Endothelial cell of hepatic sinusoid (primary cell): ENCODE measurements around the gene DLX4.

ENCODE experiments used
- in situ Hi-C: cut with HindIII; loops from 2 replicates; pipeline ENCODE4 v1.10.0; 2017; ENCODE audit warnings: low sequenced_read_pairs

Gene DLX4

DNA sequence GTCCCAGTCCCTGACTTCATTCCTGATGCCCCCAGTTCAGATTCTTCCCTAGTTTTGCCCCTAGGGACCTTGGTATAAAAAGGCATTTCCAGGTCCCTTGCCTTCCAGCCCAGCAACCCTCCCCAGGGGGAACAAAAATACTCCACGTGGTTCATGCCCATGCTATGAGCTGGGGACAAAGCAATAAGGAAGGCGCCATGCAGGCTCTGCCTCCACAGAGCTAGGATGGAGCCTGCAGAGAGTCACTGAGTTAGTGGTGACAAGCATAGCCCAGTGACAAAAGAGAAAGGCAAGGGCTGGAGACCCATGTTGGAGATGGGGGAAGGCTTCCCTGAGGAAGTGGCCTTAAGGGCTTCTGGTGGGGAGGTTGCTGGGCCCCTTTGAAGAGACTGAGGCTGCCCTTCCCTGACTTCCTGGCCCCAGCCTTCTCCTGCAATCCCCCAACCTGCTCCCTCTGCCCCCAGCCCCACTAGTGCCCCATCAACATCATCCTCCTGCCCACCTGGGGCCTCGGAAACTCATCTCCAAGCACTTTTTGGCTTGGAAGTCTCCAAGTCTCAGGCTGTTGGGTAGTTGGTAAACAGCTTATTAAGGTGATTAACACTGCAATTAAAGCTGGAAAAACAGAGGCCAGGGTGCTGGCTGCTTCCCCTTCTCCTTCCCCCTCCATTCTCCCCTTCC is 16.5 kb downstream of the DLX4 start:
- in situ Hi-C loops, result no loop called here

DNA sequence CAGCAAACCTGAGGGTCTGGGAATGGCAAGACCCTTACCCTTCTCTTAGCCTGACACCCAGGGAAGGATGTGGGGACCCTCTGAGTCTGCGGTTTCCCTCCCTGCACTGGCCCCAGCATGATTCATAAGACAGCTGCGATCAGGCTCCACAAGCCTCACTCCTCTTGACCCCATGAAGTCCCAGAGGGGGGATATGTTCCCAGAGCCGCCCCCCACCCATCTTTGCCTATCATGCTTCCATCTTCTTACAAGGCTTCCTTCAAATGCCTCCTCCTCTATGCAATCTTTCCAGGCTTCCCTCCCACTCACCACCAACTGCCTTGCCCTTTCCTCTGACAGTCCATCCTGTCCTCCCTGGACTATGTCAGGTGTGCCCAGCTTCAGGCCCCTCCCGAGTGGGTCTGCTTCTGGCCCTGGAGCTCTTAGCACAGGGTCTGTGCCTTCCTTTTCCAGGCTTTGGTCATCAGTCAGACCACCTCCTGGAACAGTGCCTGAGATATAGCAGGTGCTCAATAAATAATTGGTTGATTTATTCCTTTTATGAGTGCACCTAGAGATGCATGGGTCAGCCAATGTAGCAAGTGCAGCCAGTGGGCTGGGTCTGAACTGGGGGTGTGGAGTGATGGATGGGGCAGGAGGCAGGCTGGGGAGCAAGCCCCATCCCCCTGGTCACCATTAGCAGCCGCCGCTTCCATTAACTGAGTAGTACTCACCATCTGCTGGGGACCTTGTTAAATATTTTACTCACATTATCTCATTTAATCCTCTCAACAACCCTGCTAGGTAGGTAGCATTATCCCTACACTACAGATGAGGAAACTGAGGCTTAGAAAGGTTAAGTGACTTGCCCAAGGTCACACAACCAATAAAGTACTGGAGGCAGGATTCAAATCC is 17.7 kb downstream of the DLX4 start:
- in situ Hi-C loops, result no loop called here

DNA sequence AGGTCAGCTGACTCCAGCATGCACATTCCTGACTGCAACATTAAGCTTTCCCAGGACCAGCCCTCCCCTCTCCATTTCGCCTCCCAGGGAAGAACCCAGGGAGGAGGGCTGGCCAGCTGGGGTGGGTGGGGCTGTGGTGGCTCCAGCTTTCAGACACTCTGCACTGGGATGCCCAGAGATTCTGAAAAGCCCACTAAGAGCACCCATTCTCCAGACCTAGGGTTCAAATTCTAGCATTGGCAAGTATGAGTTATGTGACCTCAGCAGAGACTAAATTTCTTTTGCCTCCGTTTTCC is 18.2 kb downstream of the DLX4 start:
- in situ Hi-C loops, result no loop called here

DNA sequence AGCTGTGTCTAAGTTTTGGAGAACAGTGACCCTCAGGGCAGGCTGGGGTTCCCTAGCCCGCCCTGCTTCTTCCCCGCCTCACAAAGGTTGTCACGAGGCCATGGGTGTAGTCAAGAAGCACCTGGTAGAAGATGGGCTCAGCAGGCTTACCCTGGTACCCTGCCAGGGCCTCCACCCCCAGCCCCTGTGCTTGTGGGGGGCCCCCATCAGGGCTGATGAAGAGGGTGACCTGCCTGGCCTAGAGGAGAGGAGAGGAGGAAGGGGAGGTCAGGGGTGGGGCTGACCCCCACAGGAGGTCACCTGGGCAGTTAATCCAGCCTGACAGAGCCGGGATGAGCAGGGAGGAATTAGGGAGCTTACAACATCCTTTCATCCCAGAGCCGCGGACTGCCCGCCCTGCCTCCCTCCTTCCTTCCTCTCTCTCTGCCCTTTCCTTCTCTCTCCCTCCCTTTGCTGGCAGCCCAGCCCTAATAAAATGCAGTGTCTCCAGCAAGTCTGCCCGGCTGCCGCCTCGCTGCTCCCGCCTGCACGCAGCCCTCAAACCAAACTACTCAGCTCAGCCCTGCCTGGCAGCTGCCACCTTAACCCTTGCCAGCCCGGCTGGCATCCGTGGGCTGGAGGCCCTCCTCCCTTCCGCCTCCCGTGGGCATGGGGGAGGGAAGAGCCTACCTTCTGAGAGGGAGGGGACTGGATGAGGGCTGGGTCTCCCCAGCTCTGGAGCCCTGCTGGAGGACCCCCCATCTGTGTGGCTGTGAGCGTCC is 18.9 kb downstream of the DLX4 start:
- in situ Hi-C loops, result no loop called here

DNA sequence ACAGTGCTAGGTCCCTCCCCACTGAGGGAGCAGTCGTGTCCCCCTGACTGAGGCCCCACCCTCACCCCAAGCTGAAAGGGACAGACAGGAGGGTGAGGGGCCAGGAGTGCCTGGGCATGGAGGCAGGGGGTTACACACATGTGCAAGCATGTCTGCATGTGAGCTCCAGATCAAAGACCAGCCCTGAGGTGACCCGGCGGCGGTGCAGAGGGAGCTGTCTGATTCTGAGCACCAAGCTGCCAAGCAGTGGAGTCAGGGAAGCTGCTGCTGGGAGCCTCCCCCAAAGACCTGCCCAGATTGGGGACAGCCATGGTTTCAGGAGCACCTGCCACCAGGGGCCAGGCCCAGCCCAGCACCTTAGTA is 20.5 kb downstream of the DLX4 start:
- in situ Hi-C loops, result no loop called here

DNA sequence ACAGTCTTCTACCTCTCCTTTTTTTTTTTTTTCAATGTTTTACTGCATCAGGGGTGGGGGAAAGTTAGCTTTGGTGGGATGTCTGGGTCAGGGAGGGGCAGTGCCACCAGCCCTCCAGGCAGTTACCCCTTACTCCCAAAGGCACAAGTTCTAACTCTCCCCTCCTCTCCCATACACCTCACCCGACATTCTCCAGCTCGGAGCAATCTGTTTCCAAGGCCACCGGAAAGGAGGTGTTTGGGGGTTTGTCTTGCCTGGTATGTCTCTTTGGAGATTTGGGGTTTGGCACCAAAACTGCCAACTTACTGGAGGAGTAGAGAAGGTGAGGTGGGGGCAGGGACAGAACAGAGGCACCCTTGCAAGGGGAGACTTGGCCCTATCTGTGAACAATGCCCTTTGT is 21.3 kb downstream of the DLX4 start:
- in situ Hi-C loops, result no loop called here

DNA sequence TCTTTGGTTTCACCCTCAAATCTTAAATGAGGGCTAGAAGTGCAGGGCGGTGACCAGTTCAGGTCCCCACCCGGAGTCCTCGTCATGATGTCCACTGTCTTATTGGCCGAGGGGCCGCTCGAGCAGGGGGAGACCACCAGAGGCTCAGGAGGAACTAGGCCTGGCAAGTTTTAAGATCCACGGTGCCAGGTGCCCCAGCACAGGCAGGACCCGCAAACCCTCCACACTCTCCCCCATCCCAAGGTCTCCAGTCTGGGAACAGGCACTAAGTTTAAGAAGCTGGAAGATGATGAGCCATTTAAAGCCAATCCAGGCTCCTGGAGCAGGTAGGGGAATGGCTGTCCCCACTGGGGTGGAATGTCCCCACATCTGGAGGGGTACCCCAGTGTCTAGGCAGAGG is 21.9 kb downstream of the DLX4 start:
- in situ Hi-C loops, result no loop called here

DNA sequence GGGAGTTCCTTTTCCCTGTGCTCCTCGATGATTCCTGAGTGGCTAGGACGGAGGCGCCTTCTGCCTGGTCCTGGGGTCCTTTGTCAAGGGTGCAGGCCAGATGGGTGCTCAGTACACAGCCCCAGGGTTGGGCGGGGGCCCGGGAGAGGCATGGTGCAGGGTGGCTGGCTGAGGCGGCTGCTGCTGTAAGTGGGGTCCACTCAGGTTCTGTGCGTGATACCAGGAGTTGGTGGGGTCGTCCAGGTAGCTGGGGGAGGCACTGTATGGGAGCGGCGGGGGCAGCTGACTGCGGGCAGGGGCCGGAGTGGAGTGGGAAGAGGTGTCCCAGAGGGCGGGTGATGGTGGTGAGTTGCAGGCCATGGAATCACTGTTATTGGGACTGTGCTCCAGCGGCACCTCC is 22.4 kb downstream of the DLX4 start:
- in situ Hi-C loops, result no loop called here

DNA sequence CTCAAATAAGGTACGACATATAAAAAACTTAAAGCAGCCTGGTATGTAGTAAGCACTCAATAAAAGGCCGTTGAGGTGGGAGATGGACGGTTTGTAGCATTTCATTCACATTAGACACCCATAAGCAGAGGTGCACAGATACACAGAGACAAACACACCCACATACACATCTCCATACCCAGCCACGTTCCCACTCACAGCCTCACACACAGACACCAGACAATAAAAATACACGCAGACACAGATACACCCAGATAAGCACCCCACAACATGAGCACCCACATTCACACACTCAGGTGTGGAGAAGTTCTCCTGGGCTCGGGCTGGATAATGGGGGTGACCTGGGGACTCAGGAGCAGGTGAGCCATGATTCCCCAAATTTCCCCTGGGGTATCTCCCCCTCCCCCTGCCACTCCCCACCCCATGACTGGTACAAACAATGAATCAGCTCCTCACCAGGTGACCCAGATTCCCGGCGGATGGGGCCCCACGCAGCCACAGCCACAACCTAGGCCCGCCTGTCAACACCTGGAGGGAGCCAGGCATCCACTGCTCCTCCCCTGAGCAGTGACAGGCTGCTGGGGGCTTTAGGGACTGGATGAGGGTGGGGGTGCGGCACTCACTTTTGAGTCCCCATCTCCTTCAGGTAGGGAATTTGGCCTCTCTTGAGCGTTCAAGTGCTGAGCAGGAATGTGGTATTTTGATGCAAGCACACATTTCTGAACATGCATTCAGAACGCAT is 23.4 kb downstream of the DLX4 start:
- in situ Hi-C loops, result no loop called here

DNA sequence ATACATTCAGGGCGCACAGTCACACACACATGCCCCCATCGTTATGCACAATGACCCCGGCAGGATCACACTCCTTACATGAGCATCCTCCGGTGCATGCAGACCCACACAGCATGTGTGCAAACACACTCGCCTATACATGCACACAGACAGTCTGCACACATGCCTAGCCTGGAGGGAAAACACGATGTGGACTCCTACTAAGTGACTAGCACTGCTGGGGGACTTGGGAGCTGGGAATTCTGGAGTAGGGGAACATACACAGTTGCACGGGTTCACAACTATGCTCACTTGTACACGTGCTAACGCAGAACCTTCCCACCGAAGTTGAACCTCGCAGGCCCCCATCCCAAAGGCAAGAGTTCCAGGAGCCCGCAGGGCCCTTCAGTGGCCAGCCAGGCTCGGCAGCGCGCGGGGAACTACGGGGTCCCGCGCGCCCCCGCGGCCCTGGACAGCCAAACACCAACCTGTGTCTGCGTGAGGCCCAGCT is 24.0 kb downstream of the DLX4 start:
- in situ Hi-C loops, result no loop called here

DNA sequence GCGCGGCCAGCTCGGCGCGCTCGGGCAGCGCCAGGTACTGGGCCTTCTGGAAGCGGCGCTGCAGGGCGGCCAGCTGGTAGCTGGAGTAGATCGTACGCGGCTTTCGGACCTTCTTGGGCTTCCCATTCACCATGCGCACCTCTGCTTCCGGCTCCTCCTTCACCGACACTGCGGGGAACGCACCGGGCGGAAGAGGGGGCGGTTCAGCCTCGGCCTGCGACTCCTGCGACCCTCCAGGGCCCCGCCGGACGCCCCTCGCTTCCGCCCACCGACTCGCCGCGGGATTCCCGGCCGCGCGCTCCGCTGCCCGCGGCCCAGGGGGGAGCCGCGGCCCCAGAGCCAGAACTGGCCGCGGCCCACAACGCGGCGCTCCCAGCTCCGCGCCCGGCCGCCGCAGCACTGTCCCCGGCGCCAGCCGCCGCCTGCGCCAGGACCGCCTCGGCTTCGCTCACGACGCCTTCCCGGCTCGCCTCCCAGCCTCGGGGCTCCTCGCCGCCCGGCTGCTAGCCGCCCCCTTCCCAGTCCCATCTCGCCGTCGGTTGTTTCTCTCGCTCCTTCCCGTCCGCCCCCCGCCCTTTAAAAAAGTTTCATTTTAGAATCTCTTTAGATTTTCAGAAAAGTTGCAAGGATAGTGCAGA is 24.6 kb downstream of the DLX4 start:
- in situ Hi-C loops, result no loop called here

DNA sequence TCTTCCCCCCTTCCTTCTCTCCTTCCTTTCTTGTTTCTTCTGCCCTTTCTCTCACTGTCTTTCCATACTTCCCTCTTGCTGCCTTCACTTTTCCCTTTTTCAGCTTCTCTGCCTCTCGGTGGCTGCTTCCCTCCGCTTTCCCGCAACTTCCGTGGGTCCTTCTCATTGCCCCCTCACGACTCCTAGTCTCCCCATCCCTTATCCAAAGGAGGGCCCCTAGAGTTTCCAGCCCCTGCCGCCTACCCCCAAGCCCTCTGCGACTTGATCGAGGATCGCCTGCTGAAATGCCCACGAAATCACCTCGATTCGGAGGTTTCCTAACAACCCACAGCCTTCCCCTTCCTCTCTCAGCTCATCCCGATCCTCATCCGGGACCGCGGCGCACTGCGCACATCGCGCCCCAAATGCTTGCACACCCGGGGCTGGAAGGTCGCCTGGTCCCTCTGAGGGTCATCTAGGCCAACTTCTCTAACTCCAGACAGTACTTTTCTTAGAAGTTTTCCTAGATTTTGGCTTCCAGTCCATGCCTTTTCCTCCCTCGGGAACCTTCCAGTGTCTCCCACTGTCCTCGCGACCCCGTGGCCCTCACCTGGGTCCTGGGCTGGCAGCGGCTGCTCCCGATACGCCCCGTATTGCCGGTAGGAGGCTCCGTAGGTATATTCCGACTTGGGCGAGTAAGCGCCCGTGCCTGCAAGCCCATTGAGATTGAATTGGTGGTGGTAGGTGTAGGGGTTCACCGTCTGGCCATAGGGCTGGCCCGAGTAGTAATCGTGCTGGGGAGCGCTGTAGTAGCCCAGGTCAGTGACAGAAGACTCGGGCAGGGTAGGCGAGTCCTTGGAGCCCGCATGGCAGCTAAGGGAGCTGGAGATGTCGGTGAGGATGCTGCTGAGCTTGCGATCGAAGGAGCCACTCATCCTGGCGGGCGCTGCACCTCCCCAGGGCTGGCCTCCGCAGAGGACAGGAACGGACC is 25.4 kb downstream of the DLX4 start:
- in situ Hi-C loops, result loop anchor here (5.0 kb wide), 2 partner anchors 37 to 92 kb away; no protein-coding TSS in a partner anchor

DNA sequence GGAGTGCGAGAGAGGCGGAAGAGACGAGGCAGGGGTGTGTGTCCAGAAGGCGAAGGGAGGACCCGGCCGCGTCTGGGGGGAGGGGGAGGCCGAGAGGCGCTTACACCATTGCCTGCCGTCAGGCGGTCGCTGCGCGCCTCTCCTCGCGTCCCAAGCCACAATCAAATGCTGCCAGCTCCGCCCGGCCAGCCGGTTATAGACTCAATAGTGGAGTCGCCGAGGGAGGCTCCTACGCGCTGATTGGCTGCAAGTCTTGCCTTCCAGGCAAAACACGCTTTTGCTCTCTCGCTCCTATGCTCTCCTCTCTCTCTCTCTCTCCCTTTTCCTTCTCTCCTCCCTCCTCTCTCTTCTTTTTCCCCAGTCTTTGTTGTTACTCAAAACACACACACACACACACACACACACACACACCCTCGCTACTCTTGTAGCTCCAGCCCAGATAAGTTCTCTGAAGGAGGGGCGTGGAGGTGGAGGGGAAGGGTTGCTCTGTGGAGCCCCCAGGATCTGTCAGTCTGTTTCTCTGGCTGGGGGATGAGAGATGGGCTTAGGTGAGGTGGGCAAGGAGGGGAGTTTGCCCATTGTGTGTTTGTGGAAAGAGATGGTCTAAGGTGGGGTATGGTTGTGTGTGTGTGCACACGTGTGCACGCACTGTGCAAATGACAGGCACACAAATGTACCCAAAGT is 26.2 kb downstream of the DLX4 start, which contains the start of gene DLX3:
Gene DLX3 (minus strand): TSS at position 170 of the 684 bp plus-strand sequence. CDS start 226 bp downstream, outside the sequence.
- in situ Hi-C loops, result loop anchor here (5.0 kb wide), 2 partner anchors 38 to 93 kb away; no protein-coding TSS in a partner anchor

DNA sequence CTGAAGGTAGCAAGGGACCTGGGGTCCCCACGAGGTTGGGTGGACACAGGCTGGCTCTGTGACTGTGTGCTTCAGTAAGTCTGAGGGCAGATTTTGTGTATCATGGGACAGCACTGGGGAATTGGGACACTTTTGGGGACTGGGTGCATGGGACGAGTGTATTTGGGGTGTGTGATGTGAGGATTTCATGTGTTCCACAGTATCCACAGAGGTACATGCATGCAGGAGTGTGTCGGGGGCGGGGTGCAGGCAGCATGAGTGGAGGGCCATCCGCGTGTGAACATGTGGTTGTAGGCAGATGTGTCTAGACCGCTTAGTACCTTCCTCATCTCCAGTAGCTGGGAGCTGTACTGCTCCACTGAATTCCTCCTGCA is 27.1 kb downstream of the DLX4 start:
- in situ Hi-C loops, result loop anchor here (5.0 kb wide), 2 partner anchors 39 to 94 kb away; no protein-coding TSS in a partner anchor

DNA sequence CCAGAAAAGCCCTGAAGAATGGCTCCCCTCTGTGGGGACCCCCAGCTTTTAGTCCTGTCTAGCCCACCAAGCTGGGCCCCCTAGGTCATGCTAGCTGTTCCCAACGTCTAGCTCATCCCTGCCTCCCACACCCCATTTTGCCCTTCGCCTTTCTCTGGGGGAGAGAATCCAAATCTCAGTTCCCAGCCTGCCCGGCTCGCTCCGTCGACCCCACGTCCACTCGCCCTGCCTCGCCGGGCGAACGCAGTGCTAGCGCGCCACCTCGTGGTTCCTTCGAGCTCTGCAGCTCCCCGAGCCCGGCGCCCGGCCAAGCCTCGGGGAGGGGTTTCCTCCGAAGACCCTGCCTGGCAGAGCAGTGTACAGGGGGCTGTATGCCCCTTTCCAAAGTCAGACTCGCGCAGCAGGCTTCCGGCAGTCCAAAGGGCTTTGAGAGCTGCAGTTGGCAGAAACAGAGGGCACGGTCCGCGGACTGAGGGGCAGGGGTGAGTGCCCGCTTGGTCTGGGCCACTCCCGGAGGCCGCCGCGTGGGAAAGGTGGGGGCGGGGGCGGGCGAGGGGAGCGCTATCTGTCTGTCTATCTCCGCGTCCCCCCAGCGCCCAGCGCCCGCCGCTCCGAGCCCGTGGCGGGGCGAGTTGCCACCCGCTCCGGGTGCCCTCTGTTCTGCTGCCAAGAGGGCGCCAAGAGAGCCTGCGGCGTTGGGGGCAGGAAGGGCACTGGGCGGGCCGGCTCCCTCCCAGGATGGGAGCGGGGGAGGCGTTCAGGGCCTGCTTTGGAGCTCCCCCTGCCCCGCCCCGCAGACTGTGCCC is 27.7 kb downstream of the DLX4 start:
- in situ Hi-C loops, result loop anchor here (5.0 kb wide), 2 partner anchors 39 to 94 kb away; no protein-coding TSS in a partner anchor

DNA sequence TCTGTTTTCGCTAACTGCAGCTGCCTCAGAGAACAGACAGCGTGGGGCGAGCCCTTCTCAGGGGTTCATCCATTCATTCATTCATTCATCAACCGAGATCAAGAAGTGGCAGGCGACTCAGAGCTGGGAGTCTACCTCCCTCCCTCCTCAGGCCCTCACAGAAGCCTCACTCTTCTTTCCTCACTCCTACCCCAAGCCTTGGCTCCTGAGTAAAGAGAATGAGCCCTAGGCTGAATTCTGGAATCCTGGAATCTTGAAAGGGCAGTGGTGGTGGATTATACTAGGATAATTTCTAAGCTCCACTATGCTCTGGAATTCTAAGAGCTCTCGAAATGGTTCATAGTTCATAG is 28.3 kb downstream of the DLX4 start:
- in situ Hi-C loops, result loop anchor here (5.0 kb wide), 2 partner anchors 40 to 95 kb away; no protein-coding TSS in a partner anchor
